NCI-H1436 treated with DMSO at 0.1 percent for 48 hours (cell line): ENCODE measurements around the gene RNLS.
"Not testable (repeated sequence)": the region's sequence is repeated elsewhere in the genome, so short reads cannot be mapped to it uniquely, and the experiment has no call there.

ENCODE experiments used
- DNase-seq: peaks from one replicate; lab custom pipeline; 2025; lab: John Stamatoyannopoulos, UW

Gene RNLS

DNA sequence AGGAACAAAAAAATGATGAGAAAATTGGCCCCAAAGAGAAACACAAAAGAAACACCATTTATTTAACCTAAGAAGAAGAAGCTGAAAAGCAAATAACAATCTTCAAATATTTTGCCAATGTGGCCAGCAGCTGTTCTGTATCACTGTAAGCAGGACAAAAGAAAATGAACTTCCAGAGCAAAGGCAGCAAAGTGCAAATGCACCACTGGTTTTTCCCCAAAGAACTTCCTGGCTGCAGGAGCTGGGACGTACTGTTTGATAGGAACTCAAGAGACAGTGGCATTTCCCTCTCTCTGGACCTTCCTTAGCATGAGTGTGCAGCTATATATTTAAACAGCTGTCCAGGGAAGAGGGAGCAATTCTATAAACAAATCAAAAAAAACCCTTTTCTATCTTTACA, 60.4 kb downstream of the RNLS start:
- no peak for DNase-seq

- DNase-seq = no peak
These were observed 61.3 kb downstream of the RNLS start for GRCh38 chr10:88521791-88522190.

GRCh38 chr10:88515235-88515634, 67.9 kb downstream of the RNLS start:
- no peak for DNase-seq

- no peak for DNase-seq
These were observed 70.5 kb downstream of the RNLS start for GRCh38 chr10:88512599-88512998.

- no peak for DNase-seq
These were observed 74.3 kb downstream of the RNLS start for GRCh38 chr10:88508796-88509195.

DNA sequence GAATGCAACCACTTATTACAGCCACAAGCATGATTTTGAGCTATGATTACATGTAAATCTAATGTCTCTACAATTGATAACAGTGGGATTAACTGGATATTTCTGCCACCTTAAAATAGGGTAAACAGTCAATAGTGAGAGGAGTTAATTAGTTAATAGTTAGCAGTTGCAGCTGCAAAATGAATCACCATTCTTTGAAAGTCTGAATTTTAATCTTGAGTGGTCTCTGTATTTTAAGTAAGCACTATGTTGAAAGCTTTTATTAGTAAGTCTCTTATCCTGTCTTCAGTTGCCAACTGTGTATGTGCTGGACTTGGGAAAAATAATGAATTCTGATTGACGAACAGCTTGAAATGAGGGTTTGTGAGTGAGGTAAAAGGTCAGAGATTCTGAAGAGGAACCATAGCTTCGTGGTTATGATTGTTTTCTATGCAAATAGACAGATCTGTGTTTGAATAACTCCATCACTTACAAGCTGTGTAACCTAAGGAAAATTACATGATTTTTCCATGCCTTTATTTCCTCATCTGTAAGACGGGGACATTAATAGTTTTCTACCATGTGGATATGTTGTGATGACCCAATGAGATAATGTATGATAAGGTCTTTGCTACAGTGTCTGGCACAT, 75.2 kb downstream of the RNLS start:
- DNase-seq = no peak

- DNase-seq = no peak
These were observed 75.7 kb downstream of the RNLS start for GRCh38 chr10:88507404-88507803.

DNA sequence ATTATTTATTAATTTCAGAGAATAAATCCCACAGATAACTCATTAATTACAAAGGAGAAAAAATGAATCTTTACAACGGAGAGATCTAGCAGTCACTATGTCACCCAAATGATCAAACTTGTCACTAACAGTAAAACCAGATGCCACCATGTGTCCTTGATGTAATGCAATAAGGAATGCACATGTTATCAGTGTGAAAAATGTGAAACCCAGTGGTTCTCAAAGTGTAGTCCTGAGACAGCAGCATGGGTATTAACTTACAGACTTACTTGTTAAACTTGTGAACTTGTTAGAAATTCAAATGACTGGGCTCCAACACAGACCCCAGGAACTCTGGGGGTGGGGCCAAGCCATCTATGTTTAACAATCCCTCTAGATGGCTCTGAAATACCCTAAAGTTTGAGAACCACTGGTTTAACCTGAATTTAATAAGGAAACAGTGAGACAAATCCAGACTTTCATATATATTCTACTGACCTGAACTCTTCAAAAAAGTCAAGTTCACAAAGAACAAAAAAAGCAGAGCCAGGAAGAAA, 77.4 kb downstream of the RNLS start:
- no peak for DNase-seq

- no peak for DNase-seq
These were observed 77.9 kb downstream of the RNLS start for GRCh38 chr10:88505265-88505664.

GRCh38 chr10:88500656-88501055, 82.5 kb downstream of the RNLS start:
- no peak for DNase-seq

DNA sequence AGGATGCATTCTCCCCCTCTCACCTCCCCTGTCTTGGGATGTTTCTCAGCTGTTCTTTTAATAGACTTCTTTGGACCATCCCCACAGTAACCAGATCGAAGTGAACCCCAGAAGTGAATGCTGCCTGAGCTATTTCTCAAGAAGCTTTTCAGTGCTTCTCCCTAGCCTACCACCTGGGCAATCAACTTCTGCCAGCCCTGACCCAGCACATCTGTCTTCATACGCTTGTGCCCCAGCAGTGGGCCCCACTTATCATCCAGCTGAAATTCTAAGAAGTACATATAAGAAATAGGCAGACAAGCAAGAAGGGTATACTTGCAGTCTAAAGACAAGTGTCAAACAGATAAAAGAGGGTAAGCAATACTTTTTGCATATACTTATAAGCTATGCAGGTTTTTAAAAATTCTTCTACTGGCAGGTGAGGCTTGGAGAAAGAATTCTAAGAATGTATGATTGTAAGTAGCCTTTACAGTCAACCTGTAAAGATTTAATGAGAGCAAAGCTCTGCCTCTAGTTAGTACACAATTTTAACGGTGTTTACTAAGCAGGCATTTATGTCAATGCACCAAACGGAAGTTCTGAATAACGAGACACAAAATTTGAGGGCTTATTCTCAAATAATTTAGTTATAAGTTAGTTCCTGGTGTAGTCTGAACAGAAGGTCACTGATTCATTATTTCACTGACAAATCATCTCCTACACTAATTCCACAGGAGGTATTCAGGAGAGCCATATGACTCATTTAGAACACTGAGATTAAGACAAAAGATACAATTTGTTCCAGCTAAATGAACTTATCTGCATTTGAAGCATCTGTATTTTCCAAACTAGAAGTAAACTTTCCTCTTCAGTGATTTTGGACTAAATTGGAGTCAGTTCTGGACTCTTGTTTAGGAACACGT, 83.3 kb downstream of the RNLS start:
- DNase-seq = no peak

- no peak for DNase-seq
These were observed 85.2 kb downstream of the RNLS start for GRCh38 chr10:88497913-88498312.

DNA sequence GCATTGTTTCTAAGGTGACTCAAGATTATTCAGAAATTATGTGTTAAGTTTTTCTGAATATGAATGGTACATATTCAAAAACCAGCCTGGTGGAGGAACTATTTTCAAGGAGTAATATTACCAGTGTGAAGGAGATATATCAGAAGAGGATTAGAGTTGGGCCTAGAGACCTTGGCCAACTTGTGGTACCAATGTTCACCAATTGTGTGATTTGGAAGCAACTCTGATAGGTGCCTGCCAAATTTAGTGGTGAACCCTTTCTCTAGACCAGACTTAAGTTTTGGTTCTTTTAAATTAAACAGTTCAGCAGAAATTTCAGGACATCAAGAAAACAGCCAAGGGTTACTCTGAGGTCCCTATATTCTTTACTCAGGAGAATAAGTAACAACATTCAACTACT, 88.6 kb downstream of the RNLS start:
- no peak for DNase-seq

DNA sequence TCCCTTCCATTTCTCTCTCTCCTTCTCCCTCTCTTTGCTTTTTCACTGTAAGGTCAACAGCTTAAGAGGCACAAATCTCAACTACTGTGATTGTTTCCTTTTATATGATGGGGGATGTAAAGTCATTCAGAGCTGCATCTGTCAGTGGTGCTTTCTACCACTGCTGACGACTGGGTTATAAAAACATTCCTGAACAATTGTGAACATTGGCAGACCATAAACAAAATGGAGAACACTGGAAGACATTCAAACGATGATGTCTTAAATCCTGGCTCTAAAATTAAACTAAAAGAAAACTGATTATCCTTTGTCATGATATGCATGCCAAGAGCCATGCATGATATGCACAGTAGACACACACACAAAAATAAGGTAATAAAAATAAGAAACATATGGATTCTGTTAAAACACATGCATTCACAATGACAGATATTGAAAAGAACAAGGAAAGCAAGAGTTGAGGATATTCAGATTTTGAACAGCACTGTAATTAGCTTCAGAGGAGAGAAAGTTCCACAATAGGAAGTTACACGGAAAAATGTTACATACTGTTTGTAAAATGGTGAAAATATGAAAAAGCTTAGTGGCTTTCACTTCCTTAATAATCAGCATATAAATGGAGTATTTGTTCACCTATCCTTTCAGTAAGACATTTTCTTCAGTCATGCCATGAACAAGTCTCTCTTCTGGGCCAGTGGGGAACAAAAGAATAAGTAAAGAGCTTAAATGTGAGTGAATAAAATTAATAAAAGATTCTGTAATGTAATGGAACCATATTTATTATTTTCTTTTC, 89.2 kb downstream of the RNLS start:
- no peak for DNase-seq

DNA sequence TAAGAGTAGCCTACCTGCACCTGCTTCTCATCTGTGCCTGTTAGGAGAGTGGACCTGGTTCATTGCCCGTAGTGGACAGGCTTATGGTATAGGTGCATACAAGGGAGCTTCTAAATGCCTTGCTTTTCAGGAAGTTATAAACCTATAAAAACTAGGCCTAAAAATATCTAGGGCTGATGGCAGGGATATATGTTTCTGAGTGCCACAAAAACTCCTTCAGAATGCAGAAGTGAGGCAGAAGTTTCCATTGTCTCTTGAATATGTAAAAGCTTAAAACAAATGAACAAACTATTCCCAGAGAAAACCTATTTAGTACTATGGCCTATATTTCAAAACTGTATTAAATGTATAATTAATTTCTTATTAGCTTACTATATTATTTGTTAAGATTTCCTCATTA, 91.8 kb downstream of the RNLS start:
- no peak for DNase-seq

- no peak for DNase-seq
These were observed 92.7 kb downstream of the RNLS start for GRCh38 chr10:88490231-88490980.

DNA sequence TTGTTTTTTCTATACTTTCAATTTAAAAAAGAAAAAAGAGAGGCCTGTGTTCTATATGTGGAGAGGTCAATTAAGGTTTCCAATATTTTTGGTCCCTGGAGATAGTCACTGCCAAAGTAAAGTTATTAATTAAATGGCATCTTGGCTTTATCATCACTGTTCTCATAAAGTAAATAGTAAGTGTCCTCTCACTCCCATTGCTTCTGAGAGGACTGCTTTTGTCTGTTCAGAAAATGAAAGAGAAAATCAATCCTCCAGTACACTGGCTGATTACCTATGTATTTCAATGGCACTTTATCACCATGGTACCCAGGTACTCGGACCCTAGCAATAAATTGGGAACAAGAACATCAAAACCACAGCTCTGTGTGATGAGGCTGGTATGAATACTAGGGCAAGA, 94.0 kb downstream of the RNLS start:
- DNase-seq = no peak

DNA sequence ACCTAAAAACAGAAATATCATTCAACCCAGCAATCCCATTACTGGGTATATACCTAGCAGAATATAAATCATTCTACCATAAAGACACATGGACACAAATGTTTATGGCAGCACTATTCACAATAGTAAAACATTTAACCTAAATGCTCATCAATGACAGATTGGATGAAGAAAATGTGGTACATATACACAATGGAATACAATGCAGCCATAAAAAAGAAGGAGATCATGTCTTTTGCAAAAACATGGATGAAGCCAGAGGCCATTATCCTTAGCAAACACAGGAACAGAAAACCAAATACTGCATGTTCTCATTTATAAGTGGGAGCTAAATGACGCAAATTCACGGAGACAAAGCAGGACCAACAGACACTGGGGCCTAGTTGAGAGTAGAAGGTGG, 96.3 kb downstream of the RNLS start:
- DNase-seq = not testable (repeated sequence)

GRCh38 chr10:88482220-88482619, 100.9 kb downstream of the RNLS start:
- no peak for DNase-seq

- DNase-seq = no peak
These were observed 104.9 kb downstream of the RNLS start for GRCh38 chr10:88478256-88478655.

DNA sequence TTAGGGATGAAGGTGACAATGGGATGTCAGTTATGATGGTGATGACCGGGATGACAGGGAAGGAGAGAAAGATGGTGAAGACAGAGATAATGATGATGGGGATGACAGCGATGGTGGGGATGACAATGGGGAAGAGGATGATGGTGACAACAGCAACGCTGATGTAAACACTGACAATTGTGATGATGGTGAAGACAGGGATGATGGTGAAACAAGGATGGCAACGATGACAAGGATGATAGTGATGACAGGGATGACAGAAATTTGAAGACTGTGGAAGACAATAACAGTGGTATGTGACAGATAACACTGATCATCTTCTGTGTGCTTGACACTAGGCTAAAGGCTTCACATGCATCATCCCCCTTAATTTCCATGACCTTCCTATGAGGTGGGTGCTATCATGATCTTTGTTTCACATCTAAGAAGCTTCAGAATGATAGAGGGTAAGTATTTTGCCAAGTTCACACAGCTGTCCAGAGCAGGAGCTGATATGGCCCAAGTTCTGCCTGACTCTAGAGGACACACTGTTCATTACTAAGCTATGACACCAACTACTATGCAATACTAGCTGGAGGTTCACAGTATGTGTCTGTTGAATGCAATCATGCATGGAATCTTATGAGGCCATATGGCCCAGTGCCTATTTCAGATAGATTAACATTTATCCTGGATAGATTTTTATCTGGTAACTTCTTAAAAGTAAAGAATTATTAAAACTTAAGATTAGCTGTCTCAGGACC, 105.6 kb downstream of the RNLS start:
- no peak for DNase-seq
